ENCODE results near the gene ABCC8.

ABCC8 gene

DNA sequence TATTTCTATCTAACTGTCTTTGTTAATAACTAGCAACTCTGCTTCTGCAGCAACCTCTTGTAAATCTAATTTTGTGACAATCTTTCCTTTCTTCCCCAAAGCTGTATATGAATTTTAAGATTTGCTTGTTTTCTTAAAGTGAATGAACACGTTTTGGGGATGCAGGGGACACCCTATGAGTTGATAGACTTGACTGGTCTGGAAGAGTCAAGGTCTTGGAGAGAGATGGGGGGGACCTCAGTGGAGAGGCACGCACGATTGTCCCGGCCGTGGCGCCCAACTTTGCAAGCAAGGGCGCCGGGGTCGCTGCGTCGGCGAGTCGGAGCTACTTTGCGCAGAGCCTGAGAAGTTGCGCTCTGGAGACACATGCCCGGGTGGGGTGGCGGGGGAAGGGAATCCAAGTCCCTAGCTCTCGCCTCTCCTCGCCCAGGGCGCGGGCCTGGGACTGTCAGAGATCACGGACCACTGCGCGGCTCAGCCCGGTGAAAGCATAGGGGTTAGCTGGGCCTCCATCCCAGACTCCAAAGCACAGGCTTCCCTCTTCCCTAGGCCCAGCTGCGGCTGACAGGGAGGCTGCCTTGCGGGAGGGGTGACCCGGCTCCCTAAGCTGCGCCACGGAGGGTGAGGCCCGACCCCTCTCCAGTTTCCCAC is 854 bp downstream of the ABCC8 start:
- in situ Hi-C loops (cut with MboI; ENCODE audit: low sequenced_read_pairs): no loop called here

DNA sequence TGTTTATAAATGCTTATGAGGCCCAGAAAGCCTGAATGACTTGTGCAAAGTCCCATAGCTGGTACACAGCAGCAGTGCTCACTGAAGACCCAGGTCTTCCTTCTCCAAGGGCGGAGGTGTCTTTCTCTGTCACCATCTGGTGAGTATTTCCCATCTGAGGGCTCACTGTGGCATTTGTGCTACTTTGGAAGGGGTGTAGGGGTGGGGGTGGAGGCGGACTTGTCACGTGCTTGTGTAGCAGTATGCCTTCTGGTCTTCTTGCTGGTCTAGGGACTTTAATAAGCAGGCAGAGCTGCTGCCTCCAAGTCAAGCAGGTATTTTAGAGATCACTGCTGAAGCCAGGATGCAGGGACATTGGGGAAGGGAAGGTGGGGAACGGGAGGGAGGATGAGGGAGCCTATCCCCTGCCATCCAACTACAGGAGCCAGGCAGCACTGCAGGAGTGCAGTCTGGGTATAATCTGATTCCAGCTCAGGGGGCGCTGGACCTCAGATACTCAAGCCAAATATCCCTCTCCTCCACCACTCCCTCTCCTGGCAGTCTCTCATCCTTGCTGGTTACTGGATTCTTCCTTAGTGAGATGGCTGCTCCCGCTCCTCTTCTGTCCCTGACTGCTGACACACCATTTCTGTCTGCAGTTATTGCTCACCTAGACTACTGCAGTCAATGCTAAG is 3.4 kb downstream of the ABCC8 start:
- in situ Hi-C loops (cut with MboI; ENCODE audit: low sequenced_read_pairs): no loop called here

DNA sequence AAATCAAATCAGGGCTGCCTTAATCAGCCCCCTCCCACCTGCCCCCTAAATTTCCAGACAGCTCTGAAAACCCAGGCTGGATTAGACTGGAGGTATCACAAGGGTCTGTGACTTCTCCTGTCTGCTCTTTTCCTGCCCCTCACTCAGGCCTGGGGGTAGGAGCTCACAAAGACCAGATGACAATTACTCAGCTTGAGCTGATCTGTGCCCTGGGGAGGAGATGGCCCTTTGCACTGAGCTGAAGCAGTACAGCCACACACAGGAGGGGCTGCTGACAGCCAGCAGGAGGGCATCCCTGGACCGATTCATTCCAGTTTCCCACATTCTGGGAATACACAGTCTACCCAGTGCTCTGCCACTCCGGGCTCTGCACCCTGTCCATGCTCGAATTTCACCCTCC is 4.2 kb downstream of the ABCC8 start:
- in situ Hi-C loops (cut with MboI; ENCODE audit: low sequenced_read_pairs): no loop called here

DNA sequence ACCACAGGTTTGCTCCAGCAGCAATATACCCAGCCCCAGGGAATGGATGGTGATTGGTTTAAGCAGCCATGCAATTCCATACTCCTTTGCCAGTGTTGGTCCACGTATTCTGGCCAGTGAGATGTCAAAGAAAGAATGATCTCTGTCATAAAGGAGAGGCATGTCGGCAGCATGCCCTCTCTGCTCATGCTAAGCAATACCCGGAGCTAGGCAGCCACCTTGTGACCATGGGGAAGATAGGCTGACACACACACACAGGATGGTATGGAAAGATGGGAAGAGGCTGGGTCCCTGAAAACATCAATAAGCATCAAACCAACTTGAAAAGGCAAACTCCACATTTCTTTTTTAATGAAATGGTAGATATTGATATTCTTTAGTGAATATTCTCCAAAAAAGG is 5.1 kb downstream of the ABCC8 start:
- in situ Hi-C loops (cut with MboI; ENCODE audit: low sequenced_read_pairs): no loop called here

DNA sequence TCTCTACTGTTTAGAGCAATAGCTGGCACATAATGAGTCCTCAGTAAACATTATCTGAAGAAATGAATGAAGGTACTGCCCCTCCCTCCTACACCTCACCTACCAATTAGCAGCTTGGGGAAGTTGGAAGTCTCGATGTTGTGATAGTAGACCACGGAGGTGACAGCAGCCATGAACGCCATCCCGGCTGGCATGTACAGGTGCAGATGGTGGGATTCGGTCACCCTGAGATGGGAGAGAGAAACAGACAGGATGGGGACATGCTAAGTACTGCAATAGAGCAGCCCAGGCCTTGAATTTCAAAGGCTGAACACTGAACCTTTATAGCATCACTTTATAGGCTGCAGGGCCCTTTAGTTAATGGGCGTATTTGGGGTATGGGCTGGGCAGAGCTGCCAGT is 6.6 kb downstream of the ABCC8 start:
- in situ Hi-C loops (cut with MboI; ENCODE audit: low sequenced_read_pairs): no loop called here

DNA sequence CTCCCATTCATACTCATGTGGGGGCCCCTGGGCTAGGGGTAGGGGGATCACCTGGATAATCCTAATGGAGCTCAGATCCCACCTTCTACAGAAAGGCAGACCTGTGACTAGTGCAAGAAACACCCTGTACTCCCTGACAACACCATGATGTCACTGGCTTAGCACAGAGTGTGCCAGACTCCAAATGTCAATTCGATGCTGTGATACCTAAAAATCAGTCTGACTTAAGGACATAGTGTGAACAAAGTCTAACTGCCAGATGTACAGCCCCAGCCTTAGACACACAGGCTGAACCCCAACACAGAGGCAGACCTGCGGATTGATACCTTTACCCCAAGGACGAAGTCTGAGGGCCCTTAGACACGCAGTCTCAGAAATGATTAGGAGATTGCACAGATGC is 8.5 kb downstream of the ABCC8 start:
- in situ Hi-C loops (cut with MboI; ENCODE audit: low sequenced_read_pairs): no loop called here

DNA sequence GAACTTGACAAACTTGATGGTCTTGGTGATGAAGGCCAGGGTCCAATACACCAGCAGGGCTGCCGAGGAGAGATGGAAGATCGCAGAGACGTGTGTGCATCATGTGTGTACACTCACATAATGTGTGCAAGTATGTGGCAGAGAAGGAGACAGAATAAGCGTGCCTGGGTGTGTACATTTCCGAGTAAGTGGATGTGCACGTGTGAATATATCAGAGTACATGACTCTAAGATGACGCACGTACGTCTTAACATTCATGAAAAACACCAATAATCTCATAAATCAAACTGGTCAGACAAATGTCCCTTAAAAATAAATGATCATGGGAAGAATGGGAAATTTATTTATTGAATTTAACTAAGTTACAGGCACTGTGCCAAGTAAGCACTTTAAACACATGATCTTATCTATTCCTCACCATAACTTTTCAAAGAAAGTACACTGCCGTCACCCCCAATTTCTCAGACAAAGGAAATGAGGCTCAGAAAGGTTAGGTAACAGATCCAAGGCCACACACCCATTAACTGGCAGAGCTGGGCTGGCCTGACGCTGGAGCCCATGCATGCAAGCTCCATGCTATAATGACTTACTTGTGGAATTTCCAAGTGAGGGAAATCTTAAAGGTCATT is 13.0 kb downstream of the ABCC8 start:
- in situ Hi-C loops (cut with MboI; ENCODE audit: low sequenced_read_pairs): no loop called here

DNA sequence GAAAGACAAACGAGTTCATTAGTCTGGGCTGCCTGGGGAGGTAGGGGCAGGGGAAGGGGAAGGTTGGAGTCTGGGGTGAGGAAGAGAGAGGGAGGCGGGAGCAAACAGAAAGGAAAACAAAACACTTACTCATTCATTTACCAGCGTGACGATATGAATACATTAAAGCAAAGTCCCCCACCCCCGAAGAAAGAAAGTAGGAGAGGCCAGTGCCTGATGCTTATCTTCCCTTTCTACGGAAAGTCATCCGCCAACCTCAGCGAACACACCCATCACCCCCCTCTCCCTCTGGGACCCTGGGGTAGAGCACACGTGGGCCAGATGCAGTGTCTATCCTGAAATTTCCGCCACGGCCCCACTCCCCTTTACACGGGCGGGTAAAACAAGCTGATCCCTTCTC is 13.7 kb downstream of the ABCC8 start:
- in situ Hi-C loops (cut with MboI; ENCODE audit: low sequenced_read_pairs): no loop called here

DNA sequence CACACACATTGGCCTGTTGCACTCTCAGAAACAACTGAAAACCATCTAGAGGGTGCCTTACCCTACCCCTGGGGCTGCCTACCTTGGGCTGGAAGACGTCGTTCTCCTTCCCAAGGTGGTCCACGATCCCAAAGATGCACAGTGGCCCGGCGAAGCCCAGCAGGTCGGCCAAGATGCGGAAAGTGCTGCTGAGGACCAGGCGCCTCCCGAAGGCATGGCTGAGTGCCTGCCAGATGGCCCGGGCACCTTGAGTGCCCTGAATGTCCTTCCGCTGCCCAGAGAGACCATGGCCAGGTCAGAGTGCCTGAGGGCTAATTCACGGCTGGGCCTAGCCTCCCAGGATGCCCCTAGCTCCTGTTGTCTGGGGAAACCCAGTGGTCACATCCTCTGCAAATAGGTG is 16.2 kb downstream of the ABCC8 start:
- in situ Hi-C loops (cut with MboI; ENCODE audit: low sequenced_read_pairs): no loop called here

DNA sequence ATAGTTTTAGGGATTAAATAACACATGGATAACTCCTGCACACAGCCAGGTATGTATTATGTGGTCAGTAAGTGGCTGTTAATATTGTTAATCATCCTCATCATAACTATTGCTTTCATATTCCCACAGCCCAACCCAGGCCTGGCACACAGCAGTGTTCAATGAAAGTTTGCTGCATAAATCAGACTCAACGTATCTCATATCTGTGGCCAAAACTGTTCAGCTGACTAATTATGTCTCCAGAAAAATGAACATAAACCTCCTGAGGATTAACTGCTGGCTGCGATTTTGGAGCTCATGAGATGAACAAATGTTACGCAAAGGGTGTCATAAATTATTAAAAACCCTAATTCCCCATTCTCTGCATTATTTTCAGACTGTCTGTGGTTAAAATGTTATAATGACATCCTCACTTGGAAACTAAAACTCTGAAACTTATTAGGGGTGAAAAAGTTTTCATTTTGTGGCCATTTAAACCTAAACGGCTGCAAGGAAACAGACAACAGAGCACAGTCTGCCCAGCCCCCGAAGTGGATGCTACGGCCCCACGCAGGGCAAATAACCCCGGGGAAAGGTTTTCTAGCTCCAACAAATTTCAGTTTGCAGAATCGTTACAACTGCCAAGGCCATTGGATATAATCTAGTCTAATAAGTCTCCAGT is 17.3 kb downstream of the ABCC8 start:
- in situ Hi-C loops (cut with MboI; ENCODE audit: low sequenced_read_pairs): no loop called here

DNA sequence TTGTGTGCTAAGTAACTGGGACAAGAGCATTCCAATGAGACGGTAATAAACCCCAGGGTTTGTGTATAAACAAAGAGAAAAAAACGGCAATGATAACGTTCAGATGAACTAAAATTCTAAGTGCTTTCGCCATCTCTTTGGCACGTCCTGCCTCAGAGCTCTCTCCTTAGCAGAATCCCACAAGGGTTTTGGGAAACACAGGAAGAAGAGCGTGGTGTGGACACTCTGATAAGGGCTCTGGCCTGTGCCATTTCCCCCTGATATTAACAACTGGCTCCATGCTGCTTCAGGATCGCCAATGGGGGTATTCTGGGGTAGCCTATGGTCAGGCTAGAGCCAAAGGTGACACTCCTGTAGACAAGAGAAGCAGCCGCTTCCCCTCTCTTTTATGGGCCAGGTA is 18.4 kb downstream of the ABCC8 start:
- in situ Hi-C loops (cut with MboI; ENCODE audit: low sequenced_read_pairs): no loop called here

DNA sequence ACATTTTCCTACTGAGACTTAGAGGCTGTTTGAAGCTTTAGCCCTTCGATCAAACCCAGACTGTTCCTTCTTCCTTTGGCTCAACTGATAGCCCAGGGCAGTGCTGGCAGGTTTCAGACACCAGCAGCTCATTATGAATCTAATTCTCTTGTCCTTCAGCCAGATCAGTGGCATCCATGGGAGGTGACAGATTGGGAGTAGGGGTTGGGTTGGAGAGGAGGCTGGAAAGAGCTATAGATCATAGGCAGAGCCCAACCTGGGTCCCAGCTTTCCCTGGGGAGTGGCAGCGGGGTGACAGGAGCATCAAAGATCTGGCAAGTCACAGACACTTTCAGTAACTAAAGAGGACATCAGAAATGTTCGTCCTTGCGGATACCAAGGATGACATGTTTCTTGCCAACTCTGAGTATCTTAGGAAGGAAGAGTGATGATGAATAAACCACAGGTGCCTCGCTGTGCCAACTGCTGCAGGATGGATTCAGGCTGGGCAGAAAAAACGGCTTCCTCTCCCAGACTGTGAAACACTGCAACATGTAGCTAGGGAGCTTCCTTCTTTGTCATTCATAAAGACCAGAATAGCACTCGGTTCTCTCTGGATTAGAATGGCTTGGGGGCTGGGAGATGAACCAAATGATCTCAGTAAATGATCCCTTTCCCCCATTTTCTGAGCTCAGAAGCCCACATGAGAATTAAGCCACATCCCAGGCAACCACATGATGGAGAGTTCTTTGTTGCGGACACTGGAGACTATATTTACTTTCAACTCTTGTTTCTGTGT is 19.1 kb downstream of the ABCC8 start:
- in situ Hi-C loops (cut with MboI; ENCODE audit: low sequenced_read_pairs): no loop called here

DNA sequence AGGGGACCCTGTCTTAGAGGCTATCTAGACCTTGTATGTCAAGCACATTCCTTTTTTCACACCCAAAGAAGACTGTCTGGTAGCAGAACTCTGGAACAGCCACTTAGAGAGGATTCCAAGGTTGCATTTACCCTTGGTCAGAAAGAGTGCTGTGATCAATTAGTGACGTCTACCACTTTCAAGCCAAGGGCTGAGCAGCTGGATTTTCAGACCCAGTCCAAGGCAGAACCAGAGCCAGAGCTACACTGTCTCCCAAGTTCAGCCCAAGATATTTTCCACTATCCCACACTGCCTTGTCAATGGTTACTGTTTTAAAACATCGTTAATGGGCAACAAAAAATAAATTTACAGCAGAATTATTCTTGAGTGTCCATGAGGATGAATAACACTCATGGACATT is 24.0 kb downstream of the ABCC8 start:
- in situ Hi-C loops (cut with MboI; ENCODE audit: low sequenced_read_pairs): no loop called here

DNA sequence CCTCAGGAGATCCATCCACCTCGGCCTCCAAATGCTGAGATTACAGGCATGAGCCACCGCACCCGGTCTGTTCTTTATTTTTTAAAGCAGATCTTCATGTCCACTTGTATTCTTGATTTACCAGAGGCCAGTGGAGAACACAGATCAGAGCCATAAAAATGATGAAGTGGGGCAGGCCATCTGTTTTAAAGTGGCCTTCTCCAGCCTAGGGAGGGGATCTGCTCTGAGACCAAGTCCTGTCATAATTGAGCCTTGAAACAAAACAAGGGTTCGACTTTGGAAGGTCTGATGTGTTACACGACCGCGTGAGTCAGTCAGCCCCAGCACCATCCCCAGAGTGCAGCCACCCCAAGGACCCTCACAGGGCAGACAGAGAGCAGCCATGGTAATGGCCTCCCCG is 27.5 kb downstream of the ABCC8 start:
- in situ Hi-C loops (cut with MboI; ENCODE audit: low sequenced_read_pairs): no loop called here

DNA sequence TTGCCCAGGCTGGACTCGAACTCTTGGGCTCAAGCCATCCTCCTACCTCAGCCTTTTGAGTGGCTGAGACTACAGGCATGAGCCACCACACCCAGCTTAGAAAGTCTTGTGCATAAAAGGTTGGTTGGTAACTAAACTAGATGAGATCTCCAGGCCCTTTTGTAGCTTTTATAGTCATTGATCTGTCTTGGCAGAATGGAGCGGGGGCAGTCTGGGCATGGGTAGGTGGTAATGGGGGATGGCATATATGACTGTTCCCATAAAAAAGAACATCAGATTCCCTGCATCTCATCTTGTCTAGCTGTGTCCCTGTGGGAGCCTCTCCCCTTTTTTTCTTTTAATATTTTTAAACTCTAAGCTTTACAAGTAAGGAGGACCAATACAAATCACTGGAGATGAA is 30.2 kb downstream of the ABCC8 start:
- in situ Hi-C loops (cut with MboI; ENCODE audit: low sequenced_read_pairs): no loop called here

DNA sequence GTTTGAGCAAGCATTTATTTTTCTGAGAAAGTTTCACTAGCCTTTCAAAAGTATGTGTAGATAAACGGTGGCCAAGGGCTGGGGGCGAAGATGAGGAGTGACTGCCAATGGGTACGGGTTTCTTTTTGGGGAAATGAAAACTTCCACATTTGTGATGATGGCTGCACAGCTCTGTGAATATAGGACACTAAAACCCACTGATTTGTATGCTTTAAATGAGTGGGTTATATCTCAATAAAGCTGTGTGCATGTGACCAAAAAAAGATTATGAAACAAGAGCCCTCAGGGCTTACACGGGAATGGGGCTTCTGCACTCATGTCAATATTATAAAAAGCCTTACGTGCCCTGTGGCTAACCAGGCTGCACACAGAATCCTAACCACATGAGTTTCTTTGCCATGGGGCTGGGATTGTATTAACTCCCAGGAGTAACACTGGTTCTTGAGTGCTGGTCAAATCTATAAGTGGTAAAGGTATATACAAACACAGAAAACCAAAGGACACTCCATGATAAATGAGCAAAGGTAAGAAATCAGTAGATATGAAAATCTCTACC is 31.3 kb downstream of the ABCC8 start:
- in situ Hi-C loops (cut with MboI; ENCODE audit: low sequenced_read_pairs): no loop called here

DNA sequence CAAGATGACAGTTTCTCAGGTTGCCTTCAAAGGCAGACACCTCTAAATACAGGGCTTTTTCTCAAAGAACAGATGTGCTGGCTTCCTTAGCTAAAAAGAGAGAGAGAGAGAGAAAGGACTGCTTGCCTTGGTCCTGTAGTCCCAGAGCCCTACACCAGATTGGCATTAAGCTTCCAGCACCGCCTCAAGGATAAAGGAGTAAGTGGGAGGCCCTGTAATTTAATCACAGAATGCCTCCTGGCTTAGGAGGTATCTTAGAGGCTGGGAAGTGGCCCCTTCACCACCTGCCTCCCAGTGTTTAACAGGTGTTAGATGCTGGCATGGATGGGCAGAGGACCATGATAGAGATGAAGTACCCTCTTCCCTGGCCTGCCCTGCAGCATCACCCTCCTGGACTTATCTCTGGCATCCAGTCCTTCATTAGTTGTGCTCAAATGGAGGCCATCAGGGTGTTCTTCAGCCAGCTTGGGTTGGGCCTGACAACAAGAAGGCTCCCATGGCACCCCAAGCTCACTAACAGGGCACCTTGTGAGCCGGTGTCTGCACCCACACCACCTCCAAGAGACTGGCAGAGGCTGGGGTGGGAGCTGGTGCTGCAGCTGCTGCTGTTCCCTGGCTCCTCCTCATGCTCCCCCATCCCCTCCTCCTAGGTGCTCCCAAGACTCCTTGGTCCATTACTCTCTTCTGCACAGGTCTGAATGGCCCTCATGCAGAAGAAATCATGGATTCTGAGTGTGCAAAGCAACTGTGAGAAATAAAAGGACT is 32.5 kb downstream of the ABCC8 start:
- in situ Hi-C loops (cut with MboI; ENCODE audit: low sequenced_read_pairs): no loop called here

DNA sequence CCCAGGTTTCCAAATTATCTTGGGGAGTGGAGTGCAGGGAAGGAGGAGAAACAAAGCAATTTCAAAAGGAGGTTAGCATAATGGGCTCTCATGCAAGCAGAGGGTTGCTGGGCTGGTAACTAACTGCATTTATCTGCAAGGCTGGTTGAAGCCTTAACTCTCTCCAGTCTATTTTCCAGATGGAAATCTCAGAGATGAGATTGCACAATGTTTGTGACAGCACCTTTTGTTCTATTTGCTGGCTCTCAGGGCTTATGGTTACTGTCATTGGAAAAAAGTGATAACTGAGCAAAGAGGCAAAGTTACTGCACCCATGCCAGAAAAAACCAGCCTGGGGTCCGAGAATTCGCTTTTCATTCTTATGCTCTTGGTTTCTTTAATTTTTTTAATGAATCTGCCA is 33.2 kb downstream of the ABCC8 start:
- in situ Hi-C loops (cut with MboI; ENCODE audit: low sequenced_read_pairs): no loop called here

DNA sequence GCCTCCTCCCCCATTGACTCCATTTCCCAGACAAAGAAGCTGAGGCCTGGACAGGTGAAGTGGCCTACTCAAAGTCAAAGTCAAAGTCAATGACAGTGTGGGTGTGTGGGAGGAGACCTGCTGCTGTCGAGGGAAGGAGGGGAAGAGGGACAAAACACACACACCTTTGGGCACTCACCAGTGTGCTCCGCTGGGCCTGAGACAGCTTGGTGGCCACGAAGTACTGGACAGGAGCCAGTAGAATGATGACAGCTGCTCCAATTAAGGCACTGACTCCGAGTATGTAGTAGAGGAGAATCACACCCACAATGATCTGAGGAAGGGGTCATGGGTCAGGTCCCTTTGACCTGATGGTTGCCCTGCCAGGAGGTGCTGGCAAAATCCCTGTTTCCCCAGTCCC is 33.6 kb downstream of the ABCC8 start:
- in situ Hi-C loops (cut with MboI; ENCODE audit: low sequenced_read_pairs): no loop called here

DNA sequence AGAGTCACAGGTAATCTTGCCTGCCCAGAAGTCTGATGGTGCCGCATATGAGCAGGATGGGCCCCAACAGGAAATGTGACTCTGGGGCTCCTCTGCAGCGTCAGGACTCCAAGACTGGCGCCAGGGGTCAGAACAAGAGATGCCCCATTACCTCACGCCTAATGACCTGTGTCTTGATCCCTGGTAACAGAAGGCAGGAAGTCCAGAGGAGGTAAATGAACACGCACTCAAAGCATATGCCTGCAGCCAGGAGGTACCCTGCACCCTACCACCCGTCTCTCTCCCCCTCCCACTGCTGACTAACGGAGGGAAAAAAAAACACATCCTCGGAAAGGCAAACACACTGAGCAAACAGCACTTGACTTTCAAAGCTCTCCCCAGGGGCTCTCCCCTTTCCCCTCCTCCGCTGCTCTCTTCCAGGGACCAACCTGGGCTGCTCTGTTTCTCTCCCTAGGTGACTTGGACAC is 37.3 kb downstream of the ABCC8 start:
- in situ Hi-C loops (cut with MboI; ENCODE audit: low sequenced_read_pairs): no loop called here

Measured in hTERT RPE-1 (cell line).